Liver (tissue), 3 donors: ENCODE results near the gene OTOP3.

Experiments
- CTCF ChIP-seq: fragments of 150-350 bp; IDR thresholded peaks from 2 replicates; pipeline ENCODE4 v1.5.1; 2017; ENCODE audit warnings: improper control_type of control experiment, low read depth, low read length; ENCODE audit not compliant: missing input control
- HNF4G ChIP-seq: IDR thresholded peaks from 2 replicates; pipeline ENCODE4 v1.6.1; 2016; ENCODE audit warnings: antibody characterized with exemption
- TAF1 ChIP-seq: conservative IDR thresholded peaks from 2 replicates; pipeline ENCODE4 v1.6.1; 2016; ENCODE audit warnings: antibody characterized with exemption, mild to moderate bottlenecking
- YY1 ChIP-seq: IDR thresholded peaks from 2 replicates; pipeline ENCODE4 v1.6.1; 2016; ENCODE audit warnings: antibody characterized with exemption, mild to moderate bottlenecking
- TF ChIP-seq, protein P1 (sequence below): IDR thresholded peaks from 2 replicates; pipeline ENCODE4 v1.6.1; 2016; ENCODE audit warnings: antibody characterized with exemption
- donor health status: healthy.
- donor health status: healthy.

DNA sequence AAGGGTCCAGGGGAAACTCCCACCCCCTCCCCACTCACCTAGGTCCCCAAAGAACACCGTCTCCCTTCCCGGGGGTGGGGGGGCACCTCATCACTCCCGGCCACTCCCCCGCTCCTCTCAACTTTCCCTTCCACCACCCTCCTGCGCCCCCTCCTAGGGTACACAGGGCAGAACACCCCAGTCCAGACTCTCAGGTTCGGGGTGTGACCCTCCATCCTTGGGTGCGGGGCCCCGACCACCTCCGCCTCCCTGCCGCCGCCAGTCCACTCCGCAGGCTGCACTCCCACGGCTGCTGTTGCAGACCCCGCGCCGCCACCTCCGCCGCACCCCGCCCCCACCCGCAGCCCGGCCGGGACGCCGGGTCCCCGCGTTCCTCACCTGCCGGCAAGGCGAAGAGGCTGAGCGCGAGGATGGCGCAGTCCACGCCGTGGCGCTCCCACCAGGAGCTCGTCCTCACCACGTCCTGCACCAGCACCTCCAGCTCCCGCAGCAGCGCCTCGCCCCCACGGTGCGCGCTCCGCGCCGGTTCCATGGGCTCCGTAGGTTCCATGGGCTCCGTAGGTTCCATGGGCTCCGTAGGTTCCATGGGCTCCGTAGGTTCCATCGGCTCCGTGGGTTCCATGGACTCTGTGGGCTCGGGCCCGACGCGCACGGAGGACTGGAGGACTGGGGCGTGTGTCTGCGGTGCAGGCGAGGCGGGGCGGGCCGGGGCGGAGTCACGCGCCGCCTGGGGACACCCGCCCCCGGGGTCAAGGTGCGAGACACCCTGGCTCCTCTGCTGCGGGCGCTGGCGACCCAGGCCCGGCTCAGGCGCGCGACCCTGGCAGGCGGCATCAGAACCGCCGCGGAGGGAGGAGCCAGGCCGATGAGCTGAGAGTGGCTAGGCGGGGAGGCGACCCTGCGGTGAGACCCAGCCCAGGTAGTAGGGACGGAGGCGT is 42.5 kb upstream of the OTOP3 start, which contains the start of gene FADS6:
- TF ChIP-seq HNF4G (peak; percentile 40), CTCF (no peak), TAF1 (no peak), YY1 (no peak)
- TF ChIP-seq, protein P1, sequence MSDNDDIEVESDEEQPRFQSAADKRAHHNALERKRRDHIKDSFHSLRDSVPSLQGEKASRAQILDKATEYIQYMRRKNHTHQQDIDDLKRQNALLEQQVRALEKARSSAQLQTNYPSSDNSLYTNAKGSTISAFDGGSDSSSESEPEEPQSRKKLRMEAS: no peak
